Skeletal muscle tissue (tissue), 4 donors: ENCODE measurements around the gene SLC6A4. TPM values are rescaled to one million over a fixed set of nuclear protein-coding genes. Genes with fewer than 3 reads are reported as not detected.
"Not testable (repeated sequence)": the region's sequence is repeated elsewhere in the genome, so short reads cannot be mapped to it uniquely, and the experiment has no call there.

Experiments used
- H3K27ac ChIP-seq: one replicate; pipeline ENCODE4 v1.7.0; 2013; ENCODE audit warnings: mild to moderate bottlenecking, low read depth, low read length, inconsistent platforms
- H3K27me3 ChIP-seq, 3 donors: one replicate each; pipeline ENCODE4 v1.7.0; 2013; ENCODE audit warnings: low read length in 3 of 3; ENCODE audit not compliant: control insufficient read depth in 3 of 3, insufficient read depth in 3 of 3
- H3K36me3 ChIP-seq, 3 donors: one replicate each; pipeline ENCODE4 v1.7.0; 2013; ENCODE audit warnings: low read length in 3 of 3; ENCODE audit not compliant: control insufficient read depth in 3 of 3, insufficient read depth in 3 of 3
- H3K4me1 ChIP-seq, 3 donors: one replicate each; pipeline ENCODE4 v1.7.0; 2013; ENCODE audit warnings: low read length in 3 of 3, mild to moderate bottlenecking in 3 of 3; ENCODE audit not compliant: control insufficient read depth in 3 of 3, insufficient read depth in 3 of 3
- H3K4me3 ChIP-seq, 3 donors: one replicate each; pipeline ENCODE4 v1.7.0; 2013; ENCODE audit warnings: low read length in 3 of 3
- H3K9ac ChIP-seq, 3 donors: one replicate each; pipeline ENCODE4 v1.7.0; 2013; ENCODE audit warnings: low read length in 3 of 3, mild to moderate bottlenecking in 3 of 3, moderate library complexity in 2 of 3, low read depth in 1 of 3
- H3K9me3 ChIP-seq, 3 donors: one replicate each; pipeline ENCODE4 v1.7.0; 2013; ENCODE audit warnings: low read length in 3 of 3; ENCODE audit not compliant: control insufficient read depth in 3 of 3
- total RNA-seq: library from RNA; depleted of rRNA; stranded (reverse); fragments of >200 nt; gene quantifications from one replicate; pipeline ENCODE4 v1.2.3, GENCODE V29; 2014
- donor health status: Osteomylitis.

SLC6A4 gene
- total RNA-seq, 1 donor from 2014 or later, result 1.6 TPM

DNA sequence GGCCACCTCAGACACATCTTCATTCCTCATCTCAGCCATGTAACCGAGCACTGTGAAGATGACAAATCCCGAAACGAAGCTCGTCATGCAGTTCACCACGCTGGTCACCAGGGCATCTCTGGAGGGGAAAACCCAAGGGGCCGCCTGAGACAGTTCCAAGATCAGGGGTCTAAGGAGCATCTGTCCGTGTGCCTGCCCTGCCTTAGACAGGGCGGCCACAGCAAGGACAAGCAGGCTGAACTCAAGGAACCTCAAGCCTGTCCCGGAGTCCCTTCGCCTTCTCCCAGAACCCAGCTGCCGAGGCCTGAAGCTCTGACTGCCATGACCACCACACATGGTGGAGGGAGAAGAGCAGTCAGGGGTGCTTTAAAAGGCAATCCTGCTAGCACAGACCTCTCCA, 22.7 kb downstream of the SLC6A4 start:
- no peaks in the 10 kb centered on the region for H3K4me1 ChIP-seq
- H3K4me3 ChIP-seq, result no peak overlapping the region
- H3K36me3 ChIP-seq, result no peaks in the 10 kb centered on the region
- no peak overlapping the region for H3K9ac ChIP-seq
- H3K27me3 ChIP-seq, result peaks cover 0 to 6% (median 3%) of the 10 kb centered on the region in 3 donors
- no peaks in the 10 kb centered on the region for H3K9me3 ChIP-seq
- no peak overlapping the region for H3K27ac ChIP-seq

DNA sequence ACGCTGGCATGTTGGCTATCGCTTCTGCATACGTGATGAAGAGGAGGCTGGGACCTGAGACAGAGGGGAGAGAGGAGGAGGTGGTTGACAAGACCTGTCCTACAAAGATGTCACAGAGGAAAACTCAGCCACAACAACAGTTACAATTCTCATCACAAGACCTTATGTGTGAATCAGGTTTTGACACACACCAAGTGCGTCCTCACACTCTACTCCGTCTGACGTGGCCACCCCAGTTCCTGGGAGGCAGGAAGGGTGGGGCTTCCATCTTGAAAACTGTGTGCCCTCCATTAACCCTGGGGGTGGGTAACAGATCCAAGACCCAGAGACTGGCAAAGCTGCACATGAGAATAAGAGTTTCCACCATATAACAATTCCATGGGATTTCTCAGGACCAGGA, 24.1 kb downstream of the SLC6A4 start:
- Histone ChIP-seq H3K27ac (no peak overlapping the region), H3K36me3 (no peaks in the 10 kb centered on the region)

DNA sequence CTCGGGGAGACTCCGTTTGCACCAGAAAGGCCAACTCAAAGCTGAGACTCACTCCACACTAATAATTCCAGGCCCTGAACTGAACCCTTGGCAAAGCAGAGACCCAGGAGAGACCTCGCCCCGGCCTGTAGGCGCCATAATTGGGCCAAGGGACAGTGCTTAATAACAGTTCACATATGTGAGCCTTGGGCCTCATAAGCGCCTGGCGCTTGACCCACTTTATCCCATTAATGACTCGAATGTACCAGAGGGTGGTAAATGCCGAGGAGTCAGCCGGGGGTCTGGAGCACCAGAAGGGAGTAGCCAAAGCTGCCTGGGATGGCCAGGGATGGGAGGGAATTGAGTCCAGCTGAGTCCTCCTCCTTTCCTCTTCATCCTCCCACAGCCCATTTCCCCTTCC, 24.6 kb downstream of the SLC6A4 start:
- no peaks in the 10 kb centered on the region for H3K4me1 ChIP-seq
- no peak overlapping the region for H3K9ac ChIP-seq
- no peaks in the 10 kb centered on the region for H3K36me3 ChIP-seq
- H3K27ac ChIP-seq, result no peak overlapping the region
- H3K27me3 ChIP-seq, result peaks cover 0 to 7% (median 5%) of the 10 kb centered on the region in 3 donors
- no peak overlapping the region for H3K4me3 ChIP-seq
- no peaks in the 10 kb centered on the region for H3K9me3 ChIP-seq

More for the DNA sequence above, 24.1 kb downstream of the SLC6A4 start:
- Histone ChIP-seq H3K4me3 (no peak overlapping the region), H3K9ac (no peak overlapping the region), H3K9me3 (no peaks in the 10 kb centered on the region), H3K4me1 (no peaks in the 10 kb centered on the region), H3K27me3 (peaks cover 0 to 7% (median 5%) of the 10 kb centered on the region in 3 donors)

DNA sequence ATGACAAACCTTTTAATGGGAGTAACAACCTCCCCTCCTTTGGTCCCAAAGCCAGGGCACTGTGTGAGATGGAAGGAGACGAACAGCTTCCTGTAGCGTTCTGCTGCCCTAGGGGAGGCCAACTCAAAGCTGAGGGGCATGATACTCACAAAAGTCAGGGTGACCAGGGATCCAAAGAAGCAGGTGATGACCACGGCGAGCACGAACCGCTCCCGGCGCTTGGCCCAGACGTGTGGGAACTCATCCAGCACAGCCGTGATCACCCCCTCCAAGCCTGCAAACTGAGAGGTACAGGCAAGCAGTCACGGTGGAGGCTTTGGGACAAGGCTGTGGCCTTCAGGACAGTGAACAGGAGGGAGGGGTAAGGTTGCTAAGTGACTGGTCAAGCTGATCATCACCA, 25.1 kb downstream of the SLC6A4 start:
- no peaks in the 10 kb centered on the region for H3K36me3 ChIP-seq
- no peaks in the 10 kb centered on the region for H3K4me1 ChIP-seq
- peaks cover 0 to 7% (median 5%) of the 10 kb centered on the region in 3 donors for H3K27me3 ChIP-seq
- H3K9me3 ChIP-seq, result no peaks in the 10 kb centered on the region
- H3K4me3 ChIP-seq, result no peak overlapping the region
- H3K27ac ChIP-seq, result no peak overlapping the region
- no peak overlapping the region for H3K9ac ChIP-seq

DNA sequence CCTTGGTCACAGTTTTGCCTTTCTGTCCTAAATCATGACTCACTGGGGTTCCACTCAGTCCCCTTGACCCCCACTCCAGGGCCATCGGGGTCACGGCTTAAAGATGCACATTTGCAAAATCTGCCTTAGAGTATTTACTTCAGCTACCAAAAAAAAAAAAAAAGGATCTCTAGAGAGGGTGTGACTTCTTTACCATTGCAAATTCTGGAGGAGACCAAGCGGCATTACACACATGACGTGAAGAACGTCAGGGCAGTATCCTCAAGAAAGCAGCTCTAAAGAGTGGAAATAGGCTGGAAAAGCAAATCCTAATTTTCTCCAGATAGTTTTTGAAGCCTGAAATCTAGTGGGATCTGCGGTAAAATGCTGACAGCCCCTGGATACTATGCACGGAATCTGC, 25.6 kb downstream of the SLC6A4 start:
- Histone ChIP-seq H3K4me3 (no peak overlapping the region), H3K9ac (no peak overlapping the region), H3K27me3 (peaks cover 0 to 7% (median 5%) of the 10 kb centered on the region in 3 donors), H3K9me3 (no peaks in the 10 kb centered on the region), H3K4me1 (no peaks in the 10 kb centered on the region), H3K36me3 (no peaks in the 10 kb centered on the region), H3K27ac (no peak overlapping the region)

DNA sequence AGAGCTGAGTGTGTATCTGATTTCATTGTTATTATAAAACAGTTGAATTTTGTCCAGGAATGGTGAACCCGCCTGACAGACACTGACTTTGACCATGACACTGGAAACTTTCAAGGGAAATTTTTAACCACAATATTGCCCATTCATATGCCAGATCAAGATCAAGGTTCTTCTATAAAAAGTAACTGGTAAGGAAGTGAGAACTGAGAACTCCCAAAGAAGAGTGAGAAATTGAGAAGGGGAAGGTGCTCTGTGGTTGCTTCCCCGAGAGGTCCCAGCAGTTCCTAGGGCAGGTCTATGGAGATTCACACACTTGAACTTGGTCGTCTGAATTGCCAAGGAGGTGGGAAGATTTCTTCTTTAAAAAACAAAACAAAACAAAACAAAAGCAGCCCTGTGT, 27.3 kb downstream of the SLC6A4 start:
- Histone ChIP-seq H3K4me3 (no peak overlapping the region), H3K9ac (no peak overlapping the region), H3K4me1 (no peaks in the 10 kb centered on the region), H3K36me3 (no peaks in the 10 kb centered on the region), H3K9me3 (no peaks in the 10 kb centered on the region), H3K27ac (no peak overlapping the region), H3K27me3 (peaks cover 0 to 12% (median 8%) of the 10 kb centered on the region in 3 donors)

DNA sequence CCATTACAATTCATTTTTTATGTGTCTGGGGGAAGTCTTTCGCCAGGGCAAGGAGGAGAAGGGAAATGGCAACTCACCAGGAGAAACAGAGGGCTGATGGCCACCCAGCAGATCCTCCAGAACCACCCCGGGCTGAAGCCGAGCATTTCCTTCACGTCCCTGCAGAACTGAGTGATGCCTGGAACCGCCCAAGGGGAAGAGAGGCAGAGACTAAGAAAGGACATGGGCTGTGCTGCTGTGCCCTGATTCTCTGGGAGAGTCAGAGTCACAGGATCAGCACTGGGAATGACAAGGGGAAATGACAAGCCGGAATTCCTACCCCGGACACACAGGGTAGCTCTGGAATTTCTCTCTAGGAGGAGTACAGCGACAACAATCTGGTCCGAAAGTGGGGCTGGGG, 27.8 kb downstream of the SLC6A4 start:
- no peak overlapping the region for H3K9ac ChIP-seq
- H3K4me3 ChIP-seq, result no peak overlapping the region
- no peaks in the 10 kb centered on the region for H3K36me3 ChIP-seq
- no peaks in the 10 kb centered on the region for H3K4me1 ChIP-seq
- no peak overlapping the region for H3K27ac ChIP-seq
- no peaks in the 10 kb centered on the region for H3K9me3 ChIP-seq
- H3K27me3 ChIP-seq, result peaks cover 0 to 12% (median 12%) of the 10 kb centered on the region in 3 donors

DNA sequence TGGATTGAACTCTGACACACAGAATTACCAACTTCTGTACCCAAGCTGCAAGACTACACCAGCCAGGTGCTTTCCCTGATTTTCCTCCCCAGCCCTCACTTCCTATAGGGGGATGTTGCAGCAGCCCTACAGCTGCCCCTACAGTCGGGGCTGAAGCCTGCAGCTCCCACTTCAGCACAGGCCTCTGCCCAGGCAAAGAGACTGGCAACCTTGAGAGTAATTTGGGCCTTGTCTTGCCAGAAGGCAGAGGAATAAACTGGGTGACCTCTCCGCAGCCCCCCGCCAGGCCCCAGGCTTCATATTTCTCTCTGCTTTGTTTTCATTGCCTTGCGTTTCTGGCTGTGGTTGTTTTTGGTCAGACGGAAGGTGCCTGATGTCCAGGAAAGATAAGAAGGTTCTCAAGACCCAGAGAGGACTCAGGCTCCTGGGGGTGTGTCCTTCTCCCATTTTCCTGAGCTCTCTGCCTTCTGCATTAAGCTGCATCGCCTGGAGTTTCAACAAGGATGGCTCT, 32.0 kb downstream of the SLC6A4 start:
- Histone ChIP-seq H3K4me3 (no peak overlapping the region), H3K36me3 (no peaks in the 10 kb centered on the region), H3K27ac (no peak overlapping the region), H3K9ac (no peak overlapping the region), H3K4me1 (no peaks in the 10 kb centered on the region), H3K9me3 (no peaks in the 10 kb centered on the region), H3K27me3 (peaks cover 0 to 18% (median 16%) of the 10 kb centered on the region in 3 donors)

DNA sequence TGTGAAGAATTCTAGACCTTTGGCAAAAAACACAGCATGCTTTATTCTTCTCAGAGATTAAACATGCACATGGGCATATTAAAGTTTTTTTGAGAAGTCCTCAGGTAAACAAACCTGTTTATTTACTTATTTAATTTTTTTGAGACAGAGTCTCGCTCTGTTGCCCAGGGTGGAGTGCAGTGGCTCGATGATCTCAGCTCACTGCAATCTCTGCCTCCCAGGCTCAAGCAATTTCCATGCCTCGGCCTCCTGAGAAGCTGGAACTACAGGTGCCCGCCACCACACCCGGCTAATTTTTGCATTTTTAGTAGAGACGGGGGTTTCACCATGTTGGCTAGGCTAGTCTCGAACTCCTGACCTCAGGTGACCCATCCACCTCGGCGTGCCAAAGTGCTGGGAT, 34.8 kb downstream of the SLC6A4 start:
- peaks cover 0 to 14% (median 11%) of the 10 kb centered on the region in 3 donors for H3K27me3 ChIP-seq

DNA sequence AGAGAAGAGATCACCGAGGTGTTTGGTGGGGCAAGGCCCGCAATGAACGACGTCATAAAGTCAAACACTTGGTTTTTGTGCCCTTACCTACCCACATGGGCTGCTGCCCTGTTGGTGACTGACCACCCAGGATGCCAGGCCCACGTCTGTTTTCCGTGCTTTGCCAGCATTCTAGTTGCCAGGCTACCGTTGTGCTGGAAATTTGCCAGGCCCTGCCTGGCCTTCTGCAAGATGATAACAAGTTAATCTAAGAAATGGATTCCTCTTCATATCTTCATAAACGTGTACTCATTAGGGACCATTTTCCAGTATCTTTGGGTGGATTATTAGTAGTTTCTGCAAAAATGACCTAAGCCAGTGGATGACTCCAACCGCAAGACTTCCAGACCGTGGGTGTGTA, 35.4 kb downstream of the SLC6A4 start:
- no peaks in the 10 kb centered on the region for H3K4me1 ChIP-seq
- H3K27ac ChIP-seq, result no peak overlapping the region
- H3K36me3 ChIP-seq, result no peaks in the 10 kb centered on the region
- no peaks in the 10 kb centered on the region for H3K9me3 ChIP-seq
- H3K9ac ChIP-seq, result no peak overlapping the region
- H3K27me3 ChIP-seq, result peaks cover 0 to 14% (median 11%) of the 10 kb centered on the region in 3 donors
- no peak overlapping the region for H3K4me3 ChIP-seq

More for the DNA sequence above, 34.8 kb downstream of the SLC6A4 start:
- not testable (repeated sequence) for H3K36me3 ChIP-seq, H3K4me1 ChIP-seq, H3K27ac ChIP-seq, H3K9me3 ChIP-seq, H3K9ac ChIP-seq, H3K4me3 ChIP-seq
